ENCODE results near the gene UGT1A5. TPM values are rescaled to one million over a fixed set of nuclear protein-coding genes. Genes with fewer than 3 reads are reported as not detected.

Gene UGT1A5
- total RNA-seq, 6 experiments from 2014 or later = 1.3 to 10.0 (median 3.8) TPM

DNA sequence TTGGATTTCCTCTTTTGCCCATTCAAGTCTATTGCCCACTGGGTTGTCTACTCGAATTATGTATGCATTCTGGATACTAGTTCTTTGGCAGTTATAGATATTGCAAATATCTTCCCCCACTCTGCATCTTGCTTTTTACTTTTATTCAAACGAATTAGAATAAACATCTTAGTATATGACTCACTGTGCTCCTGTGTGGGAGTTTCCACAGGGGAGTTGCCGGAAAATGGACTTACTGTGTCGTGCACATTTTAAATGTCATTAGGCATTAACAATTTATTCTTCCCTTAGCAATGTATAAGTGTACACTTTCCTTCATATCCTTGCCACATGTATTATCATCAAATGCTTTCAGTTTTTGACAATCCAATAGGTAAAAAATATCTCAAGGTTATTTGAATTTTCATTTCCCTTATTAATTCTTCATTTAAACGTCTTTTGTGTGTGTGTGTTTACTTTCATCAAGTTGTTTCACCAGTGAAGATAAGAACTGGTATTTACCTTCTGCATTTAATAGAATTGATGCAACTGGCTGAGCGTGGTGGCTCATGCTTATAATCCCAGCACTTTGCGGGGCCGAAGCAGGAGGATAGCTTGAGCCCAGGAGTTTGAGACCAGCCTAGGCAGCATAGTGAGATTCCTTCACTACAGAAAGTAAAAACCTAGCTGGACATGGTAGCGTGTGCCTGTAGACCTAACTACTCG is 4.6 kb upstream of the UGT1A5 start:
- WGBS (ENCODE audit: insufficient coverage, low coverage, low lambda C conversion rate, missing lambda C conversion rate) = 59% methylated on average over 9 of the region's 10 CpGs
- Histone ChIP-seq H3K9me3 (no peaks in the 10 kb centered on the region), H3K4me1 (peaks cover 0 to 96% (median 26%) of the 10 kb centered on the region in 4 donors), H3K36me3 (peaks cover 0 to under 1% (median 0%) of the 10 kb centered on the region in 4 donors), H3K4me3 (no peak overlapping the region), H3K27ac (peak overlapping the region in 1 of 3 donors; percentile 9), H3K27me3 (no peaks in the 10 kb centered on the region)
- no peak for ATAC-seq
- intact Hi-C loops (cut with DNase I) = no loop called here
- TF ChIP-seq, protein P1, sequence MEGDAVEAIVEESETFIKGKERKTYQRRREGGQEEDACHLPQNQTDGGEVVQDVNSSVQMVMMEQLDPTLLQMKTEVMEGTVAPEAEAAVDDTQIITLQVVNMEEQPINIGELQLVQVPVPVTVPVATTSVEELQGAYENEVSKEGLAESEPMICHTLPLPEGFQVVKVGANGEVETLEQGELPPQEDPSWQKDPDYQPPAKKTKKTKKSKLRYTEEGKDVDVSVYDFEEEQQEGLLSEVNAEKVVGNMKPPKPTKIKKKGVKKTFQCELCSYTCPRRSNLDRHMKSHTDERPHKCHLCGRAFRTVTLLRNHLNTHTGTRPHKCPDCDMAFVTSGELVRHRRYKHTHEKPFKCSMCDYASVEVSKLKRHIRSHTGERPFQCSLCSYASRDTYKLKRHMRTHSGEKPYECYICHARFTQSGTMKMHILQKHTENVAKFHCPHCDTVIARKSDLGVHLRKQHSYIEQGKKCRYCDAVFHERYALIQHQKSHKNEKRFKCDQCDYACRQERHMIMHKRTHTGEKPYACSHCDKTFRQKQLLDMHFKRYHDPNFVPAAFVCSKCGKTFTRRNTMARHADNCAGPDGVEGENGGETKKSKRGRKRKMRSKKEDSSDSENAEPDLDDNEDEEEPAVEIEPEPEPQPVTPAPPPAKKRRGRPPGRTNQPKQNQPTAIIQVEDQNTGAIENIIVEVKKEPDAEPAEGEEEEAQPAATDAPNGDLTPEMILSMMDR (IDR thresholded peaks at IDR 0.05) = no peak
- no peak for TF ChIP-seq POLR2A (IDR thresholded peaks at IDR 0.05)
- DNase-seq = no peak

GRCh38 chr2:233708942-233709341 is 3.8 kb upstream of the UGT1A5 start:
- H3K27me3 ChIP-seq = no peaks in the 10 kb centered on the region
- H3K4me3 ChIP-seq = no peak overlapping the region
- TF ChIP-seq, protein P1 (IDR thresholded peaks at IDR 0.05) = no peak
- TF ChIP-seq POLR2A (IDR thresholded peaks at IDR 0.05) = no peak
- peak overlapping the region in 1 of 3 donors; percentile 32 for H3K27ac ChIP-seq
- intact Hi-C loops (cut with DNase I) = no loop called here
- no peaks in the 10 kb centered on the region for H3K9me3 ChIP-seq
- no peak for ATAC-seq
- H3K4me1 ChIP-seq = peaks cover 0 to 91% (median 26%) of the 10 kb centered on the region in 4 donors
- WGBS (ENCODE audit: insufficient coverage, low coverage, low lambda C conversion rate, missing lambda C conversion rate) = 74% methylated on average over 5 of the region's 5 CpGs
- no peak for DNase-seq
- H3K36me3 ChIP-seq = peaks cover 0 to 3% (median 0%) of the 10 kb centered on the region in 4 donors

DNA sequence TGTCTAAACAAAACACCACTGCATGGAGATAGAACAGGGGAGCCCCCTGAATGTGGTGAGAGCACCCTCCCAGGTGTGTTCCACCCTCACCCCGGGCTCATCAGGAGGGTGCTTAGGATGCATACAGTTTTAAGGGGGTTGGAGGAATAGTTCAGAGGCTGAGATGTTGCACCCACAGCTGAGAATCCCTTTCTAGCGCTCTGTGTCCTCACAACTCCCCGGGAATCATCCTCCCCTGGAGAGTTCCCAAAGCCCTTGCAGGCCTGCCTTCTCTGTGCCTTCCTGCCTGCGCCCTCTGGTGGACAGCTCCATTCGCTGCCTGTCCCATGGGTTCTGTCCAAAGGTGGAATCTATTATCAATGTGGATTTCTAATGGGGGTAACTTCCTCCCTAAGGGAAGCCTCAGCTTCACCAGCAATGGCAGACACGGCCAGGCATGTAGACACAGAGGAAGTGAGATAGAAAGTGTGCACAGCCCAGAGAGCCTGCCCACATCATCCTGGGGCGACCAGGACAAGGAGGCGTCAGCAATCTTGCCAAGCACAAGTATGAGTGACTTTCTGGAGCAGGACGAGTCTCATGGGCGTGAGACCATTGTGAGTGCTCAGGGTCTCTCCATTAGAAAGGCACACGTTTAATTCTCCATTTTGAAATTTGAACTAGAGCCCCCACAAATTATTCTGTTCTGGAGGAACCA is 1.2 kb upstream of the UGT1A5 start:
- peak; percentile 93 to 98 (median 96) for ATAC-seq
- H3K4me3 ChIP-seq = no peak overlapping the region
- no peak for TF ChIP-seq POLR2A (IDR thresholded peaks at IDR 0.05)
- TF ChIP-seq, protein P1 (IDR thresholded peaks at IDR 0.05) = peak; percentile 86 to 94 (median 92)
- H3K27me3 ChIP-seq = no peaks in the 10 kb centered on the region
- intact Hi-C loops (cut with DNase I) = no loop called here
- H3K27ac ChIP-seq = peak overlapping the region in 1 of 3 donors; percentile 6
- H3K4me1 ChIP-seq = peaks cover 0 to 87% (median 17%) of the 10 kb centered on the region in 4 donors
- peak; percentile 88 to 90 (median 90) for DNase-seq
- H3K36me3 ChIP-seq = peaks cover 0 to 3% (median 0%) of the 10 kb centered on the region in 4 donors
- H3K9me3 ChIP-seq = no peaks in the 10 kb centered on the region
- WGBS (ENCODE audit: insufficient coverage, low coverage, low lambda C conversion rate, missing lambda C conversion rate) = 23% methylated on average over 10 of the region's 11 CpGs

DNA sequence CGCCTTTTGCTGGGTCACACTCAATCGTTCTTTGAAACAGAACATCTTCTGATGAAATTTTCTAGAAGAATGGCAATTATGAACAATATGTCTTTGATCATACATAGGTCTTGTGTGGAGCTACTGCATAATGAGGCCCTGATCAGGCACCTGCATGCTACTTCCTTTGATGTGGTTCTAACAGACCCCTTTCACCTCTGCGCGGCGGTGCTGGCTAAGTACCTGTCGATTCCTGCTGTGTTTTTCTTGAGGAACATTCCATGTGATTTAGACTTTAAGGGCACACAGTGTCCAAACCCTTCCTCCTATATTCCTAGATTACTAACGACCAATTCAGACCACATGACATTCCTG is 532 bp downstream of the UGT1A5 start:
- no peak for TF ChIP-seq POLR2A (IDR thresholded peaks at IDR 0.05)
- intact Hi-C loops (cut with DNase I) = no loop called here
- peaks cover 0 to 3% (median 0%) of the 10 kb centered on the region in 4 donors for H3K36me3 ChIP-seq
- H3K4me1 ChIP-seq = peaks cover 0 to 87% (median 17%) of the 10 kb centered on the region in 4 donors
- H3K9me3 ChIP-seq = no peaks in the 10 kb centered on the region
- H3K27me3 ChIP-seq = no peaks in the 10 kb centered on the region
- DNase-seq (no peak), ATAC-seq (no peak)
- H3K4me3 ChIP-seq = no peak overlapping the region
- H3K27ac ChIP-seq = peak overlapping the region in 1 of 3 donors; percentile 29
- 68% methylated on average over 5 of the region's 7 CpGs for WGBS (ENCODE audit: insufficient coverage, low coverage, low lambda C conversion rate, missing lambda C conversion rate)

DNA sequence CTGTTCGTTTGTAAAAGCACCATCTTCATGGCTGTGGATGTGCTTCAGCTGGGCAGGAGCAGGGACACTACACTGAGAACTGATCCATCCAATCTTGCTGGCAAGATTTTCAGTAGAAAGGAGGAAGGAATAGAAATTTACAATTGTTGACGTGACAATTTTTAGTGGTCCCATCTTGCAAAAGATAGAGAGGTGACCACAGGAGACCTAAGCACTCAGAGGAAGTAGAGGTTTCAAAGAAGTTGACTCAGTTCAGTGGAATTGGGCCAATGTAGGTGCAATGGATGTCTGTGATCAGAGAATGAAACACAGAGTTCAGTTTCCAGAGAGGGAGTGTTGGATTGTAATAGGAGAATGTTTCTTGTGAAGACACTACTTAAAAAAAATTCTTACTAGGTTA is 1.4 kb downstream of the UGT1A5 start:
- Histone ChIP-seq H3K9me3 (no peaks in the 10 kb centered on the region), H3K4me3 (no peak overlapping the region), H3K4me1 (peaks cover 0 to 79% (median 16%) of the 10 kb centered on the region in 4 donors), H3K27ac (no peak overlapping the region), H3K27me3 (no peaks in the 10 kb centered on the region), H3K36me3 (peaks cover 0 to 3% (median 0%) of the 10 kb centered on the region in 4 donors)
- no peak for ATAC-seq
- TF ChIP-seq POLR2A (IDR thresholded peaks at IDR 0.05) = no peak
- TF ChIP-seq, protein P1 (IDR thresholded peaks at IDR 0.05) = no peak
- WGBS (ENCODE audit: insufficient coverage, low coverage, low lambda C conversion rate, missing lambda C conversion rate) = 60% methylated on average over 2 of the region's 2 CpGs
- intact Hi-C loops (cut with DNase I) = no loop called here
- DNase-seq = no peak
